NCI-H82 (cell line): ENCODE results near the gene VRK3.

Experiments
- DNase-seq: peaks from one replicate; lab custom pipeline; 2025; lab: John Stamatoyannopoulos, UW

The VRK3 gene

DNA sequence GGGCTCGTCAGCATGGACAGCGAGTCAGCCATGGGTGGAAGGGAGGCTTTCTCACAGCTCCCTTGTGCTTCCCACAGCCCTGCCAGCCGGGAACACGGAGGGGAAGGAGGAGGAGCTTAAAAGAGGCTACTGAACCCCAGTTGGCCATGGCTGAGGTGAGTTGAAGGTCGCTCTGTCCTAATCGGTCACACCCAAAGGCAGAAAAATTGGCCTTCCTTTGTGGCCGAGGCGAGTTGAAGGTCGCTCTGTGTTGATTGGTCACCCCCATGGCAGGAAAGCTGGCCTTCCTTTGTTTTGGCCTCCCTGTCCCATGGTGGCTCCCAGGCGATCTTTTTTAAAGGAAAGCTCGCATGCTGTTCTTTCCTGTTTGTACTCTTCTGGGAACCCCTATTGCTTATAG lies 5.8 kb upstream of the VRK3 start:
- no peak for DNase-seq

- no peak for DNase-seq
Observed at GRCh38 chr19:50030225-50030624, 5.1 kb upstream of the VRK3 start.

- DNase-seq = no peak
Observed at GRCh38 chr19:50026550-50026906, 1.4 kb upstream of the VRK3 start.

GRCh38 chr19:50025794-50026549 lies 800 bp upstream of the VRK3 start, which contains the start of gene ZNF473:
Gene ZNF473, plus strand, starts transcription at chr19:50026005. Its CDS starts 5,078 bp downstream, at chr19:50031083.
- DNase-seq = peak; percentile 99

DNA sequence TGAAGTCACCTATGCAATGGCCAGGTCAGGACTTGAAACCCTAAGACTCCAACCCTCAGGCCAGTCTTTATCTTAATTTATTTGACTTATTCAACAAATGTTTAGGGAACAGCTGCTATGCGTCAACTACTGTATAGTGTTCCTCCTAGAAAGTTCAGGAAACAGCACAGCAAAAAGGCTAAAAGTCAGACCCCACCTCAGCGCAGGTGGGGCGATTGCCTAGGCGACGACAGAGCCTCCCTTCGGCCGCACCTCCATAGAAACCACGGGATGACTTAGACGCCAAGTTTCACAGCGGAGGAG lies 502 bp downstream of the VRK3 start:
- no peak for DNase-seq

GRCh38 chr19:50022823-50023222 lies 2.3 kb downstream of the VRK3 start:
- no peak for DNase-seq

DNA sequence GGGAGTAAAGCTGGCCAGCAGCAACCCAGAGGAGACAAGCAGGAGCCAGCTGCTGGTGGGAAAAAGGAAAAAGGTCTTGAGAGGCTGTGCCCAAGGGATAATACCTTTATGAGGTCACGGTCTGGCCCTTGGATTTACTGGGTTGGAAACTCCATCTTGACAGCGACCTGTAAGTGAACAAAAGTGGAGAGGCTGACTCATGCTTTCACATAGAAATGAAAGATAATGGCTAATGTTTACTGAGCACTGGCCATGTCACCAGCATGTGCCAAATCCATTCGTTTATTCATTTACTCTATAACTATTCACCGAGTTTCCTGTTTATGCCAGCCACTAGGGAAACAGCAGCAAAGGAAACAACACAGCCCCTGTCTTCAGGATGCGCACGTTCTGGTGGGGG lies 4.7 kb downstream of the VRK3 start:
- no peak for DNase-seq

DNA sequence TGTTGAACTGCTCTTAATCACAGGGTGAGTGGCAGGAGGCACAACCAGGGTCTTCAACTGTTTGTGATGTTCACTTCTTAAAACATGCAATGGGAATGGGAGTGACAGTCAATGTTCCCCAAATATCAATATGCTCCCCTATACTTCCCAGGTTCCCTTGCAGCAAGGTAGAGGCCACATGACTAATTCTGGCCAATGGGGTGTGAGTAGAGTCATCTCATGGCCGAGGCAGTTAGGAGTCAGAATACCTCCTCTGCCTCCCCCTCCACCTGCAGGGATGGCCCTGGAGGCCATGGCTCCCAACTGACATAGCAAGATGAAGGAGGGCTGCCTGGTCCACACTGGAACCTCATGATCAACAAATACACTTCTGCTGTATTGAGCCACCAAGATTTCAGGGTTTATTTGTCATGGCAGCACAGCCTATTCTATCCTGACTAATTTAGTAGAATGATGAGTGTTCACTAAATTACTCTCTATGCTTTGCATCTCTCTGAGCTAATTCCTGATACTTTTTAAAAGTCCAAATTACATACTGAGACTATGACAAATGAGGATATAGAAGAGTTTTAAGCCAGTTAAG lies 8.9 kb downstream of the VRK3 start:
- DNase-seq = no peak

DNA sequence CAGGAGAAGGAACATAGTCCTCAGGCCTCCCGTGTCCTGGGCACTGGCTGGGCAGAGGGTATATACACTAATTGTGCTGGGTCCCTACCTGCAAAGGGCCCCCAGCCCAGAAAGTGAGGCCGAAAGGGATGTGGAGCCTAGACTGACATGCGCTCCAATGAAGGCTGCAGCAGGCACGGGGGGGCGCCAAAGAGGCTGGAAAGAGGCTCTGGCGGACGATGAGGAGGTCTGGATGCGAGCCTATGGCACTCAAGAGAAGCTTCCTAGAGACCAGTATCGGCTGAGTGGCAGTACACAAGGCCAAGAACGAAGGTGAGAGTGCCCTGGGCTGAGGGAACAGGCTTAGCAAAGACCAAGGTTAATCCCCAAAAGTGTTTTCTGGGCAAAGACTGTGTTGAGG lies 16.6 kb downstream of the VRK3 start:
- peak; percentile 40 for DNase-seq

DNA sequence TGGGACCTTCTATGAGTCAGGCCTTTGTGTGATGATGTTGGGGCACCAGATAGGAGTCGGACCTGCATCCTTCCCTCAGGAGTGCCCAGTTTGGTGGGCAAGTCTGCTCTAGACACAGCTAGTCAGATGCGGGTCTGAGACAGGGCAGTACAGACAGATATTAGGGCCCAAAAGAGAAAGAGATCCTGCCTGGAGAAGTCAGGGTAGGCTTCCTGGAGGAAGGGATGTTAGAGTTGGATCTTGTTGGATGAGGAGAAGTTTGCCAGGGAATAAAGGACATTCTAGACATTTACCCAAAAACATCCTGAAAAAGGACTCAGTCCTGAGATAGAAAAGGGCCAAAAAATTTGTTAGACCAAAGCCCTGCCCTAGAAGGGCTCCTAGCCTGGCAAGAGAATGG lies 17.2 kb downstream of the VRK3 start:
- no peak for DNase-seq

DNA sequence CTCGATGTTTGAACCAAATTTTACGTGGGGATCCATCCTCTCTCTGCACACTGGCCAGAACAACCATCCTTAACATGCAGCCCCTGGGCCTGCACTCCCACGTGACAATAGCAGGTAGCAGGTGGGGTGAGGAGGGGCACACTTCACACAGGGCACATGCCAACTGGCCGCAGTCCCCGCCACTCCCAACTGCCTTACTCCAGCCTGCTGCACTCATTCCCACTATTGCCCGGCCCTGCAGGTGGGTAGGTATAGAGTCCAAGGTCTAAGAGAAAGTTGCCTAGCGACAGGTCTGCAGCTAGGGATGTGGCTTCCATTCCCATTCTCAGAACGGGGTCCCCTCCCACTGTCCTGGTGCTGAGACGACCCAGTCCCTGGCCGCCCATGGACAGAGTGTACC lies 18.0 kb downstream of the VRK3 start:
- no peak for DNase-seq

GRCh38 chr19:50005428-50005827 lies 19.7 kb downstream of the VRK3 start:
- DNase-seq = no peak

GRCh38 chr19:50003810-50004419 lies 21.3 kb downstream of the VRK3 start:
- DNase-seq = no peak

DNA sequence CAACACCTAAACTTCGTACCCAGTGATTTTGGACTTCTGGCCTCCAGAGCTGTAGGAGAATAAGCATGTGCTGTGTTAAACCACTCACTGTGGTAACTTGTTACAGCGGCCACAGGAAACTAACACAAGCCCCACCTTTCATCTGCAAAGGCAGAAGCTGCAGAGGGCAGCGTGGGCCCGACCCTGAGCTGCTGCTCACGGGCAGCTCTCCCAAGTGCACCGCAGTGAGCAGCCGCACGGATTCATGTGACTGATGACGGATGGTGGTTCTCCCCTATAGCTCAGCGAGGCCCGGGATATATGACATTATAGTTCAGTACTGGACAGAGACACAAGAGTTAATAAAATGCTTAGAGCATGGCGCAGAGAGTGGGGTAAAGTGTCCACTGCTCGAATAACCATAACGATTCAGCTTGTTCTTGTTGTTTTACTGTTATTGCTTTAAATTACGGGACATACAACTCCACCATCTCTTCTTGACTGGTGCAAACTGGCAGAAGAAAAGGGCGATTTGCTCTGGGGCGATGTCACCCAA lies 21.9 kb downstream of the VRK3 start:
- DNase-seq = no peak

- DNase-seq = no peak
Observed at GRCh38 chr19:50002386-50002960, 22.7 kb downstream of the VRK3 start.

DNA sequence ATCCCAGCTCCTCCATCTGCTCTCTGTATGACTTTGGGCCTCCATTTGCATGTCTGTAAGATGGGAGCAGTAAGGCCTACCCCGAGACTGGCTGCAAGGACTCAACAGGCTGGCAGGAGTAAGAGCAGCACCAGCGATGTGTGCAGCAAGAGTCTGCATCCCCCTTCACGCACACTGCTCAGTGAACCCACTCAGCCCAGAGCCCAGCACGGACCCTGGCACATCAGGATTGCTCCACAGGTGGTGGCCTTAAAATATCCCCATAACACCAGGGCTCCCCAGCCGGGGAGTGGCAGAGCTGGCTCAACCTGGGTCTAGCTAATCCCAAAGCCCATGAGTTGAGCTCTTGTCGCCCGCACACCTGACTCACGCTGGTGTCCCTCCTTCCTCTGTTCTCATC lies 23.4 kb downstream of the VRK3 start:
- DNase-seq = no peak

- no peak for DNase-seq
Observed at GRCh38 chr19:50000841-50001557, 24.2 kb downstream of the VRK3 start.

GRCh38 chr19:50000038-50000840 lies 24.9 kb downstream of the VRK3 start:
- DNase-seq = no peak

GRCh38 chr19:49999371-50000010 lies 25.7 kb downstream of the VRK3 start:
- DNase-seq = no peak

DNA sequence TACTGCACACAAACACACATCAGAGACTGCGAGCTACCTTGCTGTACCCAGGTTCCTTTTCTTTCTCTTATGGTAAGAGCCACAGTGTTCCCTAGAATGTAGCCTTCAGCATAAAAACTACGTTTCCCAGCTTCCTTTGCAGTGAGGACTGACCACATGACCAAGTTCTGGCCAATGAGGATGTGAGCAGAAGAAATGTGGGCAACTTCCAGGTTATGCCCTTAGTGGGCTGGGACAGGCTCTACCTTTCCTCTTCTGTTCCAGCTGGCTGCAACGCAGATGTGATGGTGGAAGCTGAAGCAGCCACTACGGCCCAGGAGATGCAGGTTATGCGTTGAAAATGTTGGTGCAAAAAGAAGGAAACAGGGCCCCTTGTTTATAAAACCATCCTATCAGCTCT lies 27.5 kb downstream of the VRK3 start:
- peak; percentile 76 for DNase-seq

GRCh38 chr19:49988433-49988832 lies 36.7 kb downstream of the VRK3 start:
- no peak for DNase-seq
